ENCODE results near the gene ZNF692.

Gene ZNF692

GRCh38 chr1:248852481-248853405 is 6.1 kb downstream of the ZNF692 start:
- intact Hi-C loops (cut with DNase I) = no loop called here
- peak in 1 of 42 donors; percentile 32 for DNase-seq

GRCh38 chr1:248851390-248851789 is 7.5 kb downstream of the ZNF692 start:
- intact Hi-C loops (cut with DNase I) = no loop called here

GRCh38 chr1:248850536-248851251 is 8.2 kb downstream of the ZNF692 start:
- DNase-seq = no peak
- intact Hi-C loops (cut with DNase I) = no loop called here

More at GRCh38 chr1:248851390-248851789, 7.5 kb downstream of the ZNF692 start:
- DNase-seq = no peak

DNA sequence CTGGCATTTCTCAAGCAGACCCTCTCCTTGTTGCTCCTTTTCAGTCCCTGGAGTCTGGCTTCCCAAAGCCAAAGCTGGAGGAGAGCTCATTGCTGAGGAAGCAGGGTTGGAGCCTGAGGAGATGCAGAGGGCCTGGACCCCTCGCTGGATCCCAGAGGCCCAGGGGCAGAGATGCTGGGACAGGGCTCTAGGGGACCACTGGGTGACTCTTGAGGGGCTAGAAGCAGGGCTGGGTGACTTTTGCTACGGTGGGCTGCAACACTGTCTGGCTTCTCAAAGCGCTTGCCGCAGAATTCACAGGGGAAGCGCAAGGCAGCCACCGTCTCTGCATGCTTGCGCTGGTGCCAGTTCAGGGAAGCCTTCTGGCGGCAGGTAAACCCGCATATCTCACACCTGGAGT is 8.8 kb downstream of the ZNF692 start:
- intact Hi-C loops (cut with DNase I) = no loop called here
- DNase-seq = no peak

DNA sequence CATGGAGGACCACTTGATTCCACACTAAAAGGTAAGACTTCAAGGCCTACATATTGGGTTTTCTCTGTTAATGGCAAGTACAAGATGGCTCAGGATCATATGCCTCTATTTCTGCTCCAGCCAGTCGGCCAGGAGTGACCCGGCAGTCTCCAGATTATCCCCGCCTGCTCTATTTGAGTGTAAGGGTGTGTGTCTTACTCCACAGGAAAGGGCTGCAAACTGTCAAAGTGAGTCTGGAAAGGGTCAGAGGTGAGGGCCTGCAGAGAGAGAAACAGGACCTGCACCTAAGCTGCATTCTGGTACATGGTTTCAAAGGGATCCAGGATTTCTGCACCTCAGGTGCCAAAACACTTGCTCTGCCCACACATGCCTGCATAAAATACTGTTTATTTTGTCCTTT is 9.2 kb downstream of the ZNF692 start:
- intact Hi-C loops (cut with DNase I) = no loop called here

DNA sequence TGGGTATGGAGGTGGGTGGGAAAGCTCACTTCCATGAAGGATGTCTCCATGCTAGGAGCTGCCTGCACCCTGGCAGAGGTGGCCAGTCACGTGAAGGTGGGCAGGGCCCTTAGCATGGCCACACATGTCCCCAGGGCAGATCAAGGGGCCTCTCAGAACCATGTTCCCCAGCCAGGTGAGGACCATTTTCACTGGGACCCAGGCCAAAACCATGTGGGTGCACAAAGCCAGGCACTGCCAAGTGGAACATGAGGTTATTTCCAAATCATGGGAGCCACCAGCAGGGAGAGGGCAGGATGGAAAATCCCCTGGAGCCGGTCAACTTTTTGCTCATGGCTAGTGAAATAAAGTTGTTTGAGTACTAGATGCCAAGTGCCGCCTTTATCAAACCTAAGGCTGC is 9.7 kb downstream of the ZNF692 start:
- no peak for DNase-seq
- intact Hi-C loops (cut with DNase I) = no loop called here

More for the DNA sequence above, 9.2 kb downstream of the ZNF692 start:
- DNase-seq = no peak

- intact Hi-C loops (cut with DNase I) = no loop called here
- no peak for DNase-seq
These were observed 10.3 kb downstream of the ZNF692 start for GRCh38 chr1:248848602-248849001.

DNA sequence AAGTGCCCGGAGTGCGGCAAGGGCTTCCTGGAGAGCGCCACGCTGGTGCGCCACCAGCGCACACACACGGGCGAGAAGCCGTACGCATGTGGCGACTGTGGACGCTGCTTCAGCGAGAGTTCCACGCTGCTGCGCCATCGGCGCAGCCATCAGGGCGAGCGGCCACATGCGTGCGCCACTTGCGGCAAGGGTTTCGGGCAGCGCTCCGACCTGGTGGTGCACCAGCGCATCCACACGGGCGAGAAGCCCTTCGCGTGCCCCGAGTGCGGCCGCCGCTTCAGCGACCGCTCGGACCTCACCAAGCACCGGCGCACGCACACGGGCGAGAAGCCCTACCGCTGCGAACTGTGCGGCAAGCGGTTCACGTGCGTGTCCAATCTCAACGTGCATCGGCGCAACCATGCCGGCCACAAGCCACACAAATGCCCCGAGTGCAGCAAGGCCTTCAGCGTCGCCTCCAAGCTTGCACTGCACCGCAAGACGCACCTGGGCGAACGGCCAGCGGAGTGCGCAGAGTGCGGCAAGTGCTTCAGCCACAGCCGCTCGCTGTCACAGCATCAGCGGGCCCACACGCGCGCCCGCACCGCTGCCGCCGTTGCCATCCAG is 10.8 kb downstream of the ZNF692 start:
- intact Hi-C loops (cut with DNase I) = no loop called here
- no peak for DNase-seq

GRCh38 chr1:248847181-248847955 is 11.5 kb downstream of the ZNF692 start:
- DNase-seq = no peak
- intact Hi-C loops (cut with DNase I) = no loop called here

DNA sequence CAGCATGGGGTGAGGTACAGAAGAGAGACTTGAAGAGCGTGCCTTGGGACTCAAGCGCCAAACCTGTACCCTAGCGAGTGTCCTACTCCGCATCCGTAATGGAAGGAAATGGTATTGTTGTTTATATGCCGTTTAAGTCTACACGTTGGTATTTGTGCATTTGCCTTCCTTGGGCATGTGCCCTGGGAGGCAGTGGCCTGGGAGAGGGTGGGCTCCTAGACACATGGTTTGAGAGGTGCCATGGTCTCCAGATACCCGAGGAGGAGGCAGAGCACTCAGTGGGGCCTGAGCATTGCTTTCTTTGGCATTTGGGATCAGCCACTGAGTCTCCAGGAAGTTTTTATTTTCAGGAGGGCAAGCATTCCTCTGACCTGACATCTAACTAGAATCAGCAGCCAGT is 14.4 kb downstream of the ZNF692 start:
- intact Hi-C loops (cut with DNase I) = no loop called here
- DNase-seq = peak in 1 of 42 donors; percentile 1

GRCh38 chr1:248843687-248844086 is 15.2 kb downstream of the ZNF692 start:
- intact Hi-C loops (cut with DNase I) = no loop called here
- DNase-seq = no peak

- no peak for DNase-seq
- intact Hi-C loops (cut with DNase I) = no loop called here
These were observed 16.0 kb downstream of the ZNF692 start for GRCh38 chr1:248842781-248843331.

GRCh38 chr1:248841702-248842395 is 17.0 kb downstream of the ZNF692 start:
- peak in 1 of 42 donors; percentile 32 for DNase-seq
- intact Hi-C loops (cut with DNase I) = no loop called here

- DNase-seq = no peak
- intact Hi-C loops (cut with DNase I) = no loop called here
These were observed 17.9 kb downstream of the ZNF692 start for GRCh38 chr1:248840946-248841345.

DNA sequence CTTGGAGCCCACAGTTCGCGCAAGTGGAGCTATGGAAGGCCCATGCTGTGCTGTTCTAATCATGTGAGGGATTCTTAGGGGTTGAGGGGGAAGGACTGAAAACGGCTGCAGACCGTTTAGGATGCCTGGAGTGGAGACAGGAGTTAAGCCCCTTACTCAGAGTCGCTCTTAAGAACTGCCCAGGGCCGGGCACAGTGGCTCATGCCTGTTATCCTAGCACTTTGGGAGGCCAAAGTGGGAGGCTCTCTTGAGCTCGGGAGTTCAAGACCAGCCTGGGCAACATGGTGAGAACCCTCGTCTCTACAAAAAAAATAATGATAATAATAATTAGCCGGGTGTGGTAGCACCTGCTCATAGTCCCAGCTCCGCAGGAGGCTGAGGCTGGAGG is 19.7 kb downstream of the ZNF692 start:
- intact Hi-C loops (cut with DNase I) = loop anchor here (2.0 kb wide), 1 partner anchor 36 kb away; no protein-coding TSS in a partner anchor
- no peak for DNase-seq

DNA sequence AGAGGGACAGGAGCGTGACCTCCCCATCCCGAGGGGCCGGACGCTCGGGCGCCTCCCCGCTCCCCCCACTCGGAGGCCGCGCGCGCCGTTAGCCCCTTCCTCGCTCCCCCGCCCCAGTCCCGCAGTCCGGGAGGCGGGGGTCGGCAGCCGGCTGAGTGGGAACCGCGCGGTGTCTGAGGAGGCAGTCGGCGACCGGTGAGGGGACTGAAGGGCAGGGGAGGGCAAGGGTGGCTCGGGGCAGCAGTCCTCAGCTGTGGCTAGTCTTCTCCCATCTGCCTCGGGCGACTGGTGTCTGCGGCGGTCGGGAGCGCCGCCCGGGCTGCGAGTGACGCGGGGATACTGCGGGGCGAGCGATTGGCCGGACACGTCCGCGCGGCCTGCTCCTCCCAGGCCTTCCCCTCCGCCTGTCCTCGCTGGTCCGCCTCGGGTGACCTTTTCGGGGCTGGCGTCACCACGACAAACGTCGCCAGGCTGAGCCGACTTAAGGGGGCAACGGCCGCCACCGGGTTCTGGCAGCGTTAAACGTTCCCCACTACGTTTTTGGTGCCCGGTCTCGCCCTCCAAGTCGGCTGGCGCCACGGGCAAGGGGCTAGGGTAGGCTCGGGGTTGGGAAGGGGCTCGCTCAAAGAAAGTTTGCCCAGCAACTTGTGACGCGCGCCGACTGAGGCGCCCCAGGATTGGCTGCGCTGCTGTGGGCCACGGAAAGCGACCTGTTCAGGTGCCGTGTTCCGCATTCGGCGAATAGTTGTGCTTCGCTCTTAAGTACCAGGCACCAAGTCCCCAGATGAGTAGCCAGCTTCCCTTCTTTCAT is 20.3 kb downstream of the ZNF692 start:
- intact Hi-C loops (cut with DNase I) = loop anchor here (2.0 kb wide), 1 partner anchor 36 kb away; no protein-coding TSS in a partner anchor
- peak; percentile 78 to 94 (median 90) for DNase-seq

GRCh38 chr1:248837781-248838356 is 21.0 kb downstream of the ZNF692 start, which contains the start of gene ZNF672:
ZNF672 (plus strand) TSS chr1:248838224; CDS start chr1:248847275, 9,051 bp downstream.
- peak; percentile 93 to 99 (median 98) for DNase-seq
- intact Hi-C loops (cut with DNase I) = loop anchor here (2.0 kb wide), 1 partner anchor 37 kb away; no protein-coding TSS in a partner anchor

Measured in head of caudate nucleus (tissue), 42 donors.